Measurements from ENCODE around the gene SUMO4.

Gene SUMO4

GRCh38 chr6:149425754-149426153 is 25.7 kb downstream of the SUMO4 start:
- Histone ChIP-seq H3K4me3 (ENCODE audit: low read depth, low read length) (no peak overlapping the region), H3K4me1 (ENCODE audit: control insufficient read depth, insufficient read depth, low read length) (0 out of 2 replicates have a peak, but pooled peaks cover 2% of the 10 kb centered on the region), H3K9me3 (ENCODE audit: control insufficient read depth, insufficient read depth, low read depth, low read length) (no peaks in the 10 kb centered on the region), H3K27ac (ENCODE audit: extremely low read depth, low read depth, low read length) (no peak overlapping the region), H3K36me3 (ENCODE audit: control insufficient read depth in 2 of 2, insufficient read depth in 1 of 2, low read length in 2 of 2) (no peaks in the 10 kb centered on the region)
- TF ChIP-seq ZNF624 (tag by site-specific recombination; IDR thresholded peaks at IDR 0.05) (no peak), ZNF404 (tag by site-specific recombination; IDR thresholded peaks at IDR 0.05) (no peak), ZNF626 (tag by site-specific recombination; IDR thresholded peaks at IDR 0.05) (no peak), ZNF19 (tag by site-specific recombination; IDR thresholded peaks at IDR 0.05; ENCODE audit: low read depth) (no peak), GLIS2 (tag by site-specific recombination; IDR thresholded peaks at IDR 0.05) (no peak), ZNF280D (tag by site-specific recombination; IDR thresholded peaks at IDR 0.05) (no peak), YY1 (tag by site-specific recombination; IDR thresholded peaks at IDR 0.05) (no peak), ZNF600 (tag by site-specific recombination; IDR thresholded peaks at IDR 0.05) (no peak), ZSCAN30 (tag by site-specific recombination; IDR thresholded peaks at IDR 0.05) (no peak)
- ChIA-PET CTCF (interaction anchor here (0.6 to 10.2 kb wide), 5 partner anchors 83 to 397 kb away, joined by 3 to 193 read pairs (median 5); no protein-coding TSS in a partner anchor), POLR2A (no interaction called here)

- CTCF ChIA-PET = interaction anchor here (0.9 to 10.2 kb wide), 5 partner anchors 129 to 850 kb away, joined by 3 to 193 read pairs (median 9); no protein-coding TSS in a partner anchor
- H3K4me3 ChIP-seq (ENCODE audit: low read depth, low read length) = no peak overlapping the region
- POLR2A ChIA-PET = interaction anchor here (0.6 to 0.8 kb wide), 2 partner anchors 262 to 652 kb away, joined by 3 to 4 read pairs; no protein-coding TSS in a partner anchor
- H3K4me1 ChIP-seq (ENCODE audit: control insufficient read depth, insufficient read depth, low read length) = 0 out of 2 replicates have a peak, but pooled peaks cover 2% of the 10 kb centered on the region
- H3K9me3 ChIP-seq (ENCODE audit: control insufficient read depth, insufficient read depth, low read depth, low read length) = no peaks in the 10 kb centered on the region
- no peak for TF ChIP-seq ZFP41 (tag by site-specific recombination; IDR thresholded peaks at IDR 0.05; ENCODE audit: borderline replicate concordance)
- TF ChIP-seq ZNF292 (tag by site-specific recombination; IDR thresholded peaks at IDR 0.05; ENCODE audit: borderline replicate concordance, low read depth) = no peak
- TF ChIP-seq MEIS1 (CRISPR knock-in tag; IDR thresholded peaks at IDR 0.05; ENCODE audit: borderline replicate concordance) = no peak
- TF ChIP-seq ZNF707 (tag by site-specific recombination; IDR thresholded peaks at IDR 0.05) = no peak
- TF ChIP-seq ZNF366 (tag by site-specific recombination; conservative IDR thresholded peaks at IDR 0.05) = no peak
- no peak for TF ChIP-seq SCRT1 (tag by site-specific recombination; IDR thresholded peaks at IDR 0.05; ENCODE audit: borderline replicate concordance)
- no peaks in the 10 kb centered on the region for H3K36me3 ChIP-seq (ENCODE audit: control insufficient read depth in 2 of 2, insufficient read depth in 1 of 2, low read length in 2 of 2)
- no peak overlapping the region for H3K27ac ChIP-seq (ENCODE audit: extremely low read depth, low read depth, low read length)
These were observed 28.5 kb downstream of the SUMO4 start for GRCh38 chr6:149428606-149429005.

- ChIA-PET POLR2A (interaction anchor here (0.6 to 0.8 kb wide), 2 partner anchors 261 to 653 kb away, joined by 3 to 4 read pairs; no protein-coding TSS in a partner anchor), CTCF (interaction anchor here (0.6 to 10.2 kb wide), 10 partner anchors 10 to 966 kb away, joined by 3 to 193 read pairs (median 8); no protein-coding TSS in a partner anchor)
- Histone ChIP-seq H3K4me1 (ENCODE audit: control insufficient read depth, insufficient read depth, low read length) (no peaks in the 10 kb centered on the region), H3K4me3 (ENCODE audit: low read depth, low read length) (no peak overlapping the region), H3K9me3 (ENCODE audit: control insufficient read depth, insufficient read depth, low read depth, low read length) (no peaks in the 10 kb centered on the region), H3K27ac (ENCODE audit: extremely low read depth, low read depth, low read length) (no peak overlapping the region), H3K36me3 (ENCODE audit: control insufficient read depth in 2 of 2, insufficient read depth in 1 of 2, low read length in 2 of 2) (no peaks in the 10 kb centered on the region)
- peak; percentile 15; the same call in 1 of the 2 replicates for TF ChIP-seq ZNF654 (tag by site-specific recombination; IDR thresholded peaks at IDR 0.05; ENCODE audit: low read depth)
- no peak for TF ChIP-seq ZNF24 (tag by site-specific recombination; IDR thresholded peaks at IDR 0.05)
- no peak for TF ChIP-seq ZNF10 (tag by site-specific recombination; IDR thresholded peaks at IDR 0.05)
These were observed 29.6 kb downstream of the SUMO4 start for GRCh38 chr6:149429427-149430360.
